Hepatocyte (in vitro differentiated cells): Measurements from ENCODE around the gene MZT1. TPM values are rescaled to one million over a fixed set of nuclear protein-coding genes. Genes with fewer than 3 reads are reported as not detected.

Source experiments
- DNase-seq: peaks from one replicate; pipeline ENCODE4 v3.0.0-alpha.2; 2016; ENCODE audit warnings: low spot score
- H2AFZ ChIP-seq: fragments of 200-600 bp; sonication (generic); 2 replicates; pipeline ENCODE4 v1.6.0; 2016; ENCODE audit warnings: antibody characterized with exemption, mild to moderate bottlenecking
- H3K27ac ChIP-seq: fragments of 200-600 bp; sonication (generic); 2 replicates; pipeline ENCODE4 v1.5.1; 2016; ENCODE audit warnings: mild to moderate bottlenecking
- H3K27me3 ChIP-seq: fragments of 200-600 bp; sonication (generic); 2 replicates; pipeline ENCODE4 v1.6.1; 2016
- H3K36me3 ChIP-seq: fragments of 200-600 bp; sonication (generic); replicated peaks from 2 replicates; pipeline ENCODE4 v1.5.1; 2016; ENCODE audit warnings: low read depth; ENCODE audit not compliant: insufficient read depth
- H3K4me1 ChIP-seq: fragments of 200-600 bp; sonication (generic); 2 replicates; pipeline ENCODE4 v1.5.1; 2016; ENCODE audit warnings: mild to moderate bottlenecking, moderate library complexity; ENCODE audit not compliant: insufficient read depth
- H3K4me2 ChIP-seq: fragments of 200-600 bp; sonication (generic); 2 replicates; pipeline ENCODE4 v1.6.0; 2016
- H3K4me3 ChIP-seq: fragments of 200-600 bp; sonication (generic); 2 replicates; pipeline ENCODE4 v1.5.1; 2016; ENCODE audit warnings: mild to moderate bottlenecking
- H3K79me2 ChIP-seq: fragments of 200-600 bp; sonication (generic); 2 replicates; pipeline ENCODE4 v1.6.0; 2017; ENCODE audit warnings: mild to moderate bottlenecking
- H3K9me2 ChIP-seq: fragments of 200-600 bp; sonication (generic); replicated peaks from 2 replicates; pipeline ENCODE4 v1.6.0; 2017; ENCODE audit warnings: mild to moderate bottlenecking; ENCODE audit not compliant: insufficient read depth
- H3K9me3 ChIP-seq: fragments of 200-600 bp; sonication (generic); 2 replicates; pipeline ENCODE4 v1.5.1; 2016; ENCODE audit warnings: low read depth, mild to moderate bottlenecking
- H4K20me1 ChIP-seq: fragments of 200-600 bp; sonication (generic); 2 replicates; pipeline ENCODE4 v1.6.0; 2016; ENCODE audit warnings: mild to moderate bottlenecking; ENCODE audit not compliant: insufficient read depth, poor library complexity, severe bottlenecking
- EZH2 ChIP-seq: fragments of 200-600 bp; sonication (generic); IDR thresholded peaks from 2 replicates; pipeline ENCODE4 v1.6.1; 2016; ENCODE audit warnings: antibody characterized with exemption, mild to moderate bottlenecking, borderline replicate concordance
- EZH2phosphoT487 ChIP-seq: fragments of 200-600 bp; sonication (generic); IDR thresholded peaks from one replicate; pipeline ENCODE4 v1.6.1; 2018; ENCODE audit warnings: antibody characterized with exemption, mild to moderate bottlenecking, low read depth, moderate library complexity; ENCODE audit not compliant: unreplicated experiment, severe bottlenecking
- WGBS: methylation state at CpG from one replicate; pipeline ENCODE4 v1.1.6; 2016; ENCODE audit warnings: low lambda C conversion rate; ENCODE audit errors: missing lambda C conversion rate; 5-methylcytosine and 5-hydroxymethylcytosine counted together
- polyA plus RNA-seq: library from polyadenylated mRNA; unstranded; fragments of >200 nt; fragmentation: Nextera tagmentation; extraction: Ambion mirVana; gene quantifications from 2 replicates; pipeline ENCODE4 v1.2.1, GENCODE V29; 2016
- total RNA-seq: library from RNA; depleted of rRNA; stranded (reverse); fragments of >200 nt; gene quantifications from 2 replicates; pipeline ENCODE4 v1.2.3, GENCODE V29; 2014
- TF ChIP-seq, protein P1 (sequence below): fragments of 200-600 bp; sonication (generic); IDR thresholded peaks from 2 replicates; pipeline ENCODE4 v1.5.1; 2016; ENCODE audit warnings: antibody characterized with exemption, mild to moderate bottlenecking; ENCODE audit not compliant: poor library complexity

Gene MZT1, protein sequence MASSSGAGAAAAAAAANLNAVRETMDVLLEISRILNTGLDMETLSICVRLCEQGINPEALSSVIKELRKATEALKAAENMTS
- total RNA-seq (14.8 and 15.5 TPM in 2 replicates), polyA plus RNA-seq (6.8 and 8.9 TPM in 2 replicates)

DNA sequence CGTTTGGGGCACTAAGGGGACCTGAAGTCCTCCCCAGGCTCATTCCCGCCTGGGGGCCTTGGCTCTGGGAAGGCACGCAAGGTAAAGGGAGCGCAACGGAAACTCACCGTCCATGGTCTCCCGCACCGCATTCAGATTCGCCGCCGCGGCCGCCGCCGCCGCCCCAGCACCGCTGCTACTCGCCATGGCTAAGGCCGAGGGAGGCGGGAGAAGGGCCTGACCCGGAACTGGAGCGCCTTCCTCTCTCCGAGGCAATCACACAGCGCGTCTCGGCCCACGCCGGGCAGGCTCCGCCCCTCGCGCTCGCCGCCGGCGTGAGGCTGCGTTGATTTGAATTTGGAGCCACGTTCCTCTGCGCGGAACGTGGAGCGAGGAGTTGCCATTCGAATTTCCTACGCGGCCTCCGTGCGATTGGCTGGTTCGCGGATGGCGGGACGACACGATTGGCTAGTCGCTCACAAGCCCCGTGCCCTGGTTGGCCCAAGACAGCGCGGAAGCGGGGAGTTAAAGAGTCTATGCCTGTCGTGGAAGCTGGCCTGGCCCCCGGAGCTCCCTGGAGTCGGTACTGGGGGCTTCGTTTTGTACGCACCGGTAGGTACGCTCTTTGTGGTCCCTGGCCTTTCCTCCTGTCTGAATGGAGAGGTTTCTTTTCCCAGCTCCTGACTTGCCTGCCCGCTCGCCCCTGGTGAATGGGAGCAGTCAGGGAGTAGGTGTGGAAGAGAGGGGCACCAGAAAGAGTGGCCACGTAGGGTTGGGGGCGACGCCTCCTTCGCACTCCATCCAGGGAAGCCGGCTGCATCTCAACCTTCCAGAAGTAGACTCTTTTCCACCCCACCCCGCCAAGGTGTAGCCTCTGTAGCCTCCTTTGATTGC, at the start of gene MZT1, which contains the start of gene BORA:
MZT1 (minus strand) TSS at position 213 of the 873 bp plus-strand sequence; CDS start at position 186, 27 bp downstream.
BORA (plus strand) TSS at position 507 of the 873 bp plus-strand sequence. CDS start 1,018 bp downstream, outside the sequence.
- 1% methylated on average over 61 of the region's 71 CpGs for WGBS
- no peaks in the 10 kb centered on the region for H3K9me3 ChIP-seq

DNA sequence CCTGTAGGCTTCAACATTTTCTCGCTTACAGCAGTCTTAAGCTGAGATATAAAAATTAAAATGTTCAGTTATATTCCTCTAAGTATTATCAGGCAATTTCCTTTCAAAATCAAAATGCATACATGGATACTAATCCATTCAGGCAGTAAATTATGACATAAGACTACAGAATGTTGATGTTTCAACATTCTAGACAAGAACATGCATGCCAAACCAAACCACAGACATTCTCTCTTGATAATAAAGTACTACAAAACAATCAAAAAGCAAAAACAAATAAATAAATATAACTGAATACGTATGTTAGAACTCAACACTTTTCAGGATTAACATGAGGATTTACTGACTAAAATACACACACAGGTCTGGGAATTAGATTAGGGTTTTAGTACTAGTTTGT, 46.6 kb upstream of the MZT1 start:
- no peak overlapping the region for H3K4me3 ChIP-seq
- no peak overlapping the region for H3K4me2 ChIP-seq
- H3K9me3 ChIP-seq = no peaks in the 10 kb centered on the region
- DNase-seq = no peak
- peaks cover 7% of the 10 kb centered on the region for H4K20me1 ChIP-seq
- TF ChIP-seq EZH2phosphoT487 (no peak), EZH2 (no peak)
- TF ChIP-seq, protein P1, sequence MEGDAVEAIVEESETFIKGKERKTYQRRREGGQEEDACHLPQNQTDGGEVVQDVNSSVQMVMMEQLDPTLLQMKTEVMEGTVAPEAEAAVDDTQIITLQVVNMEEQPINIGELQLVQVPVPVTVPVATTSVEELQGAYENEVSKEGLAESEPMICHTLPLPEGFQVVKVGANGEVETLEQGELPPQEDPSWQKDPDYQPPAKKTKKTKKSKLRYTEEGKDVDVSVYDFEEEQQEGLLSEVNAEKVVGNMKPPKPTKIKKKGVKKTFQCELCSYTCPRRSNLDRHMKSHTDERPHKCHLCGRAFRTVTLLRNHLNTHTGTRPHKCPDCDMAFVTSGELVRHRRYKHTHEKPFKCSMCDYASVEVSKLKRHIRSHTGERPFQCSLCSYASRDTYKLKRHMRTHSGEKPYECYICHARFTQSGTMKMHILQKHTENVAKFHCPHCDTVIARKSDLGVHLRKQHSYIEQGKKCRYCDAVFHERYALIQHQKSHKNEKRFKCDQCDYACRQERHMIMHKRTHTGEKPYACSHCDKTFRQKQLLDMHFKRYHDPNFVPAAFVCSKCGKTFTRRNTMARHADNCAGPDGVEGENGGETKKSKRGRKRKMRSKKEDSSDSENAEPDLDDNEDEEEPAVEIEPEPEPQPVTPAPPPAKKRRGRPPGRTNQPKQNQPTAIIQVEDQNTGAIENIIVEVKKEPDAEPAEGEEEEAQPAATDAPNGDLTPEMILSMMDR = no peak
- WGBS = 92% methylated on average over 2 of the region's 2 CpGs
- H3K36me3 ChIP-seq = no peaks in the 10 kb centered on the region
- no peak overlapping the region for H2AFZ ChIP-seq
- no peaks in the 10 kb centered on the region for H3K27me3 ChIP-seq
- H3K9me2 ChIP-seq = no peaks in the 10 kb centered on the region
- H3K4me1 ChIP-seq = peaks cover under 1% of the 10 kb centered on the region
- peaks cover 15% of the 10 kb centered on the region for H3K79me2 ChIP-seq
- no peak overlapping the region for H3K27ac ChIP-seq

More for the DNA sequence above, at the start of gene MZT1, which contains the start of gene BORA:
- Histone ChIP-seq H3K27ac (peak within 1 kb of the TSS; percentile 13), H3K79me2 (peaks cover 62% of the 10 kb centered on the region), H3K36me3 (no peaks in the 10 kb centered on the region), H4K20me1 (no peaks in the 10 kb centered on the region), H2AFZ (peak within 1 kb of the TSS; percentile 98), H3K4me1 (peaks cover 6% of the 10 kb centered on the region), H3K9me2 (no peaks in the 10 kb centered on the region), H3K27me3 (no peaks in the 10 kb centered on the region), H3K4me2 (peak within 1 kb of the TSS; percentile 95), H3K4me3 (peak within 1 kb of the TSS; percentile 54)
- DNase-seq = peak; percentile 96
- TF ChIP-seq, protein P1 = no peak
- TF ChIP-seq EZH2 (no peak), EZH2phosphoT487 (no peak)

DNA sequence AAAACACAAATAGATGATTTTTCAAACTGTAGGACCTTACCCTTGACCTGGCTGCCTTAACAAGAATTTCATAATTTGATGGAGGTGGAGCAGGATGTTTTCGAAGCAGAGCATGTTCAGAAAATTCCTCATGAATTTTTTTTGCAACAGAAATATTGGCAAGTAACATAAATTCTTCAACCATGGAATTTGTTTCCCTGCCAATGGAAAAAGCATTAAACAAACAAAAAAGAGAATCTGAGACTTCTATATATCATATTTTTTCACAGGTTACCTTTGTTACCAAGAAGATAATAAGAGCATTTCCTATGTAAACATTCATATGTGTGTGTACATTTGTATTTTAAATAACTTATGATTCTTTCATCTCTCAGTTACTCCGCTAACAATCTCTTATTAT, 36.0 kb upstream of the MZT1 start:
- Histone ChIP-seq H3K9me2 (no peaks in the 10 kb centered on the region), H3K9me3 (no peaks in the 10 kb centered on the region), H3K27ac (no peak overlapping the region), H3K4me1 (no peaks in the 10 kb centered on the region), H3K27me3 (no peaks in the 10 kb centered on the region), H3K36me3 (peaks cover 11% of the 10 kb centered on the region), H3K4me2 (no peak overlapping the region), H3K4me3 (no peak overlapping the region), H3K79me2 (no peaks in the 10 kb centered on the region), H2AFZ (no peak overlapping the region), H4K20me1 (no peaks in the 10 kb centered on the region)
- TF ChIP-seq EZH2phosphoT487 = no peak
- TF ChIP-seq, protein P1 = no peak
- TF ChIP-seq EZH2 = no peak
- DNase-seq = no peak
- 94% methylated on average over 2 of the region's 2 CpGs for WGBS
